Activated naive CD8-positive, alpha-beta T cell treated with anti-CD3 and anti-CD28 coated beads, Interleukin-2, amount 50 U/mL, for 16 hours (primary cell): ENCODE results near the gene DCST1.
A peak's percentile ranks its signal among the peaks of the same experiment; 100 is the strongest.

Experiments used
- DNase-seq: peaks from one replicate; pipeline ENCODE4 v3.0.0-alpha.2; 2020; ENCODE audit warnings: low read depth, low spot score

Gene DCST1

GRCh38 chr1:155086856-155087535 is 53.4 kb downstream of the DCST1 start:
- DNase-seq, result no peak

DNA sequence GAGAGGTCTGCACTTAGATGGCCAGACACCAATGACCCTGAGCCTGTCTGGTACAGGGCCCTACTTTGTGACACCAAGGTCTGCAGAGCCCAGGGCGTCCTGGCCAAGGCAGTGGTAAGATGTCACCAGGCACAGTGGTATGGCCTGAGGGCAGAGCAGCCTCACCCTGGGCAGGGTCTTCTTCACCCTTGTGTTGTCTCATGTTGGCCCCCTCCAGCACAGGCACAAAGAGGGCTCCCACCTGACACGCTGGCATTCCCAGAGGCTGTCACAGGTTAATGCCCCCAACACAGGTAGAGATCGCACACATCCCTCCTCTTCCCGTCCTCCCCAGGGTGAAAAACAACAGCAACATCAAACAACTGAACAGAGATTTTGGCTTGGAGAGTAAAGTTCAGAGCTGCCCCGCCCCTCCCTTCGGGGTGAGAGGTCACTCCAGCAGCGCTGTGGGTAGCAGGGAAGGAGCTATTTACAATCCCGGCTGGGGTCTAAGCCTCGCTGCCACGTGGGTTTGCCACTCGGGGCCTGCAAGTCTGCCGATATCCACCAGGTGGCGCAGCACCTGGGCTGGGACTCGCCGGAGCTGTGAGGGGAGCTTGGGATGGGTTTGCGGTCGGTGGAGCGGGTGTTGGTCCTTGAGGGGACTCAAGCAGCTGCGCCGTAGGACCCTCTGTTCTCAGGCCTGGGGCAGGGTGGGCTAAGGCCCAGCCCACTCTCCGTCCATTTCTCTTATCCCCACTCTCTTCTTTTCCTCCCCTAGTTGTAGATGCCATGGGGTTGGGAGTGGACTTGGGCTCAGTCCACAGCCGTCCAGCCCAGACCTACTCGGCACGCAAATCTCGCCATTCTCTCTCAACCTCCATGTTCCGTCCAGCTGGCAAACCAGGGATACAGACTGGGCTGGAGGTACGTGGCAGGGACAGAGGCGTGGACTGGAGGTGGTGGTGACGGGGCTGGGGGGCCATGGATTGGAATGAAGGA is 57.7 kb downstream of the DCST1 start:
- peak; percentile 63 for DNase-seq

GRCh38 chr1:155092131-155092530 is 58.5 kb downstream of the DCST1 start:
- no peak for DNase-seq

- no peak for DNase-seq
Measured at GRCh38 chr1:155092641-155093040, 59.0 kb downstream of the DCST1 start.

DNA sequence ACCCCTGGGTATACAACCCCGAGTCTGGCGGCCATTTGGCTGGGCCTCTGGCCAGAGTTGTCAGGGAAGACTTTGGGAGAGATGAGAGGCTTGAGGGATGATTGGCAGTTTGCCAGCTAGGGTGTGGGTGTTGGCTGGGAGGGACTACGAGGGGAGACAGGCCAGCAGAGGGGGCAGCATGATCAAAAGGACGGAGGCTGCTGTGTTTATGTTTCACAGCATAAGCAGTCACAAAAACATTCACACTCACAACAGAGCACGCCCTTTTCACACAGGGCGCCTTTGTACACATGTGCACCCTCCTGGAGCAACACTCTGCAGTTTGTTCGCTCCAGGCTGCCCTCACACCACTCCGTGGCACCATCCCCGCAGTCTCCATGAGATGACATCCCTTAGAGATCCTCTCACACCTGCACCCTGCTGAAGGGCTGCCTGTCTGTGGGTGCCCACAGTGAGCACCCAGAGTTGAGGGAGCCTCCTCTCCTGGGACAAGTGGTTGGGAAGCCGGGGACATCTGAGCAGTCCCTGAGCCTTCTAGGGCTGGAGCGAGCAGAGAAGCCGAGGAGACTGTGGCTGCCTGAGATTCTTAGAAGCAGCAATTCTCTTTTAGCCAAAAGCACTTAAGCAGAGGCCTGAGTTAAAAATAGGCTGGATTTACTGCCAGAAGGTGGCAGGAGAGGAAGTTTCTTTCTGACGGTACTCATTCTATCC is 60.4 kb downstream of the DCST1 start:
- no peak for DNase-seq

DNA sequence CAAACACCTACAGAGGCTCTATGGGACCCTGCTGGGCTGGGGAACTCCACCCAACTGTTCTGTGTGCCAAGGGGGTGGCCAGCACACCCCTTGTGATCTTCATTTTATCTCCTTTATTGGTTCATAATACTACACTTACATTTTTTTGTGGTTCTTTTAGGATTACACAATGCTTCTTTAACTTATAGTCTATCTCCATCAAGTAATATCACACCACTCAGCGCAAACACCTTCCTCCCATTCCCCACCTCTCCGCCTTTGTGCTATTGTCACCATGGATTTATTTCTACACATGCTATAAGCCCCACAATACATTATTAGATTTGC is 61.0 kb downstream of the DCST1 start:
- no peak for DNase-seq

DNA sequence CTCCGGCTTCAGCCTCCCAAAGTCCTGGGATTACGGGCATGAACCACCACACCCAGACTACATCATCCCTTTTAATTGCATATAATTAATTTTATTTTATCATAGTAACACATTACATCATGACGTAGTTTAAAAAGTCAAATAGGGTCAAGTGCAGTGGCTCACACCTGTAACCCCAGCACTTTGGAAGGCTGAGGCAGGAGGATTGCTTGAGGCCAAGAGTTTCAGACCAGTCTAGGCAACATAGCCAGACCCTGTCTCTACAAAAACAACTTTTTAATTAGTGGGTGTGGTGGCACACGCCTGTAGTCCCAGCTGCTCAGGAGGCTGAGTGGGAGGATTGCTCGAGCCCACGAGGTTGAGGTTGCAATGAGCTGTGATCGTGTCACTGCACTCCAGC is 65.7 kb downstream of the DCST1 start:
- no peak for DNase-seq
